H9 (cell line): ENCODE results near the gene GAPDH. TPM values are rescaled to one million over a fixed set of nuclear protein-coding genes. Genes with fewer than 3 reads are reported as not detected.

Experiments
- DNase-seq: peaks from one replicate; pipeline ENCODE4 v3.0.0-alpha.2; 2017
- H2AFZ ChIP-seq: one replicate; pipeline ENCODE4 v1.6.1; 2013; ENCODE audit warnings: mild to moderate bottlenecking, low read length, control low read depth, moderate library complexity
- H2AK5ac ChIP-seq: 2 replicates; pipeline ENCODE4 v1.6.1; 2013; ENCODE audit warnings: low read length, control low read depth, mixed read lengths; ENCODE audit not compliant: insufficient read length
- H2BK120ac ChIP-seq: one replicate; pipeline ENCODE4 v1.6.1; 2013; ENCODE audit warnings: low read depth, mild to moderate bottlenecking, low read length, control low read depth, inconsistent platforms; ENCODE audit not compliant: poor library complexity, severe bottlenecking
- H2BK12ac ChIP-seq: 2 replicates; pipeline ENCODE4 v1.6.1; 2013; ENCODE audit warnings: low read length, control low read depth, mixed read lengths, low read depth; ENCODE audit not compliant: insufficient read length
- H2BK15ac ChIP-seq: 2 replicates; pipeline ENCODE4 v1.6.1; 2013; ENCODE audit warnings: low read depth, low read length, control low read depth
- H2BK20ac ChIP-seq: one replicate; pipeline ENCODE4 v1.6.1; 2013; ENCODE audit warnings: low read depth, mild to moderate bottlenecking, low read length, control low read depth, inconsistent platforms; ENCODE audit not compliant: poor library complexity, severe bottlenecking
- H2BK5ac ChIP-seq: 2 replicates; pipeline ENCODE4 v1.6.1; 2013; ENCODE audit warnings: low read length, control low read depth, mixed read lengths; ENCODE audit not compliant: insufficient read length
- H3K14ac ChIP-seq: 2 replicates; pipeline ENCODE4 v1.6.1; 2013; ENCODE audit warnings: low read length, control low read depth; ENCODE audit not compliant: insufficient read depth
- H3K18ac ChIP-seq: 2 replicates; pipeline ENCODE4 v1.6.1; 2013; ENCODE audit warnings: low read depth, mild to moderate bottlenecking, mixed read lengths, low read length, control low read depth; ENCODE audit not compliant: insufficient read length
- H3K23ac ChIP-seq: 2 replicates; pipeline ENCODE4 v1.6.1; 2013; ENCODE audit warnings: low read length, control low read depth, mixed read lengths, low read depth; ENCODE audit not compliant: insufficient read length
- H3K23me2 ChIP-seq: 2 replicates; pipeline ENCODE4 v1.6.1; 2013; ENCODE audit warnings: low read depth, mild to moderate bottlenecking, mixed read lengths, low read length, control low read depth; ENCODE audit not compliant: insufficient read length, poor library complexity, severe bottlenecking
- H3K27ac ChIP-seq: 2 replicates; pipeline ENCODE4 v1.5.1; 2013; ENCODE audit warnings: low read length, control low read depth, mixed read lengths, low read depth; ENCODE audit not compliant: insufficient read length
- H3K27me3 ChIP-seq: 2 replicates; pipeline ENCODE4 v1.6.1; 2013; ENCODE audit warnings: low read length, control low read depth, inconsistent platforms; ENCODE audit not compliant: insufficient read depth
- H3K4ac ChIP-seq: 2 replicates; pipeline ENCODE4 v1.6.1; 2013; ENCODE audit warnings: low read depth, mild to moderate bottlenecking, control low read depth, inconsistent platforms, low read length, moderate library complexity
- H3K4me1 ChIP-seq: 2 replicates; pipeline ENCODE4 v1.6.1; 2013; ENCODE audit warnings: low read length, control low read depth, inconsistent platforms; ENCODE audit not compliant: insufficient read depth
- H3K4me2 ChIP-seq: 2 replicates; pipeline ENCODE4 v1.6.1; 2013; ENCODE audit warnings: low read length, control low read depth, mixed read lengths; ENCODE audit not compliant: insufficient read length, insufficient read depth
- H3K56ac ChIP-seq: 2 replicates; pipeline ENCODE4 v1.6.1; 2013; ENCODE audit warnings: low read depth, mild to moderate bottlenecking, mixed read lengths, low read length, control low read depth; ENCODE audit not compliant: insufficient read length
- H3K79me1 ChIP-seq: 2 replicates; pipeline ENCODE4 v1.6.1; 2013; ENCODE audit warnings: low read depth, mild to moderate bottlenecking, moderate library complexity, low read length, control low read depth, inconsistent platforms; ENCODE audit not compliant: insufficient read depth, poor library complexity, severe bottlenecking
- H3K79me2 ChIP-seq: 2 replicates; pipeline ENCODE4 v1.6.1; 2013; ENCODE audit warnings: low read length, control low read depth, inconsistent platforms; ENCODE audit not compliant: insufficient read depth
- H3K9ac ChIP-seq: 2 replicates; pipeline ENCODE4 v1.6.1; 2013; ENCODE audit warnings: low read length, control low read depth, mixed read lengths; ENCODE audit not compliant: insufficient read length; ENCODE audit errors: extremely low read depth
- H3K9me3 ChIP-seq: one replicate; pipeline ENCODE4 v1.6.1; 2013; ENCODE audit warnings: low read depth, low read length, inconsistent platforms; ENCODE audit not compliant: control insufficient read depth
- H3T11ph ChIP-seq: one replicate; pipeline ENCODE4 v1.6.1; 2013; ENCODE audit warnings: mild to moderate bottlenecking, low read length, control low read depth, inconsistent platforms
- H4K20me1 ChIP-seq: one replicate; pipeline ENCODE4 v1.6.1; 2013; ENCODE audit not compliant: control insufficient read depth, insufficient read length, insufficient read depth
- H4K5ac ChIP-seq: 2 replicates; pipeline ENCODE4 v1.6.1; 2013; ENCODE audit warnings: low read depth, mild to moderate bottlenecking, mixed read lengths, low read length, control low read depth; ENCODE audit not compliant: insufficient read length
- H4K8ac ChIP-seq: replicated peaks from 2 replicates; pipeline ENCODE4 v1.6.1; 2013; ENCODE audit warnings: low read length, control low read depth, mixed read lengths, low read depth; ENCODE audit not compliant: insufficient read length
- H4K91ac ChIP-seq: 2 replicates; pipeline ENCODE4 v1.6.1; 2013; ENCODE audit warnings: low read depth, mild to moderate bottlenecking, moderate library complexity, mixed read lengths, low read length, control low read depth; ENCODE audit not compliant: insufficient read length
- H3K27ac Mint-ChIP-seq, 3 experiments: 2 replicates in 2 of 3; 3 replicates in 1 of 3; pipeline ENCODE4 v1.8.0; 2020 to 2021; ENCODE audit warnings: mixed read lengths in 3 of 3, mild to moderate bottlenecking in 1 of 3, moderate library complexity in 1 of 3
- H3K27me3 Mint-ChIP-seq: 2 replicates; pipeline ENCODE4 v1.8.0; 2021; ENCODE audit warnings: low read depth, mild to moderate bottlenecking, moderate library complexity, mixed read lengths
- H3K36me3 Mint-ChIP-seq, 3 experiments: 2 replicates in 2 of 3; 3 replicates in 1 of 3; pipeline ENCODE4 v1.8.0; 2020 to 2021; ENCODE audit warnings: low read depth in 3 of 3, mixed read lengths in 3 of 3; ENCODE audit not compliant: insufficient read depth in 1 of 3
- H3K4me1 Mint-ChIP-seq, 2 experiments: 2 replicates each; pipeline ENCODE4 v1.8.0; 2020; ENCODE audit warnings: mixed read lengths in 2 of 2
- H3K4me3 Mint-ChIP-seq, 2 experiments: 2 replicates in 1 of 2; 3 replicates in 1 of 2; pipeline ENCODE4 v1.8.0; 2020 to 2021; ENCODE audit warnings: mild to moderate bottlenecking in 2 of 2, mixed read lengths in 2 of 2, moderate library complexity in 1 of 2
- H3K9me3 Mint-ChIP-seq, 2 experiments: 2 replicates in 1 of 2; 3 replicates in 1 of 2; pipeline ENCODE4 v1.8.0; 2020; ENCODE audit warnings: mild to moderate bottlenecking in 2 of 2, mixed read lengths in 2 of 2, moderate library complexity in 1 of 2
- WGBS: extraction: QIAGEN DNeasy Blood & Tissue Kit; methylation state at CpG from one replicate; pipeline ENCODE4 v1.1.7; 2013; ENCODE audit warnings: missing lambda C conversion rate, low lambda C conversion rate, mixed read lengths; ENCODE audit not compliant: insufficient read length; ENCODE audit errors: extremely low coverage; 5-methylcytosine and 5-hydroxymethylcytosine counted together
- total RNA-seq: library from RNA; stranded (reverse); gene quantifications from 2 replicates; pipeline ENCODE4 v1.2.1, GENCODE V29; 2021
- TF ChIP-seq, protein P1 (sequence below): fragments of 200-600 bp; sonication (generic); conservative IDR thresholded peaks from 3 replicates; pipeline ENCODE4 v1.8.0; 2021; ENCODE audit warnings: antibody characterized with exemption, mild to moderate bottlenecking

GAPDH gene
- total RNA-seq, 1 experiment from 2014 or later = 4,581 TPM

DNA sequence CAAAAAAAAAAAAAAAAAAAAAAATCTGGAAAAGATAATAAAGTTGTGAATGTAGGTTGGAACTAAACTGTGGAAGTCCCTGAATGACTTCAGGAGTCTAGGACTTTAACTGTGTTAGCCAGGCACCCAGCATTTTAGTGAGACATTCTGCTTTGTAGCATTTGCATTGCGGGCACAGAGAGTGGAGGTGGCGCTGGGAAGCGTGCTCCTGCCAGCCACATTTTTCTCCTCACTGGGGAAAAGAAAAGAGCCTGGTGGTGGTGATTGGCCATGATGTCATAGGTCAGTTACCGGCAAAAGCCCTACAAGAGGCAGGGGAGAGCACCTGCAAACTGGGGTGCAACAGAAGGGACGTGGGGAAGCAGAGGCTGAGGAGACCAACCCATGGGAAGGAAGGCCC is 9.7 kb upstream of the GAPDH start:
- Histone ChIP-seq H4K91ac (no peak overlapping the region), H3K27me3 (no peaks in the 10 kb centered on the region), H2BK12ac (no peak overlapping the region), H3K18ac (no peak overlapping the region), H2BK5ac (no peak overlapping the region), H3K27ac (no peak overlapping the region), H4K5ac (no peak overlapping the region), H3K23ac (no peak overlapping the region), H4K20me1 (no peaks in the 10 kb centered on the region), H2BK120ac (no peak overlapping the region), H3K9me3 (no peaks in the 10 kb centered on the region), H3T11ph (no peak overlapping the region), H3K14ac (no peak overlapping the region), H3K4ac (no peak overlapping the region), H2AFZ (no peak overlapping the region), H3K4me2 (no peak overlapping the region), H3K4me1 (no peaks in the 10 kb centered on the region), H4K8ac (no peak overlapping the region), H2AK5ac (no peak overlapping the region), H3K23me2 (no peaks in the 10 kb centered on the region), H3K56ac (no peak overlapping the region), H3K79me2 (no peaks in the 10 kb centered on the region), H2BK20ac (no peak overlapping the region), H3K9ac (no peak overlapping the region), H2BK15ac (no peak overlapping the region), H3K79me1 (no peaks in the 10 kb centered on the region)
- WGBS = no CpG with 5 or more reads among the region's 5 CpGs
- no peak overlapping the region for H3K4me3 Mint-ChIP-seq
- H3K9me3 Mint-ChIP-seq = no peaks in the 10 kb centered on the region
- TF ChIP-seq, protein P1, sequence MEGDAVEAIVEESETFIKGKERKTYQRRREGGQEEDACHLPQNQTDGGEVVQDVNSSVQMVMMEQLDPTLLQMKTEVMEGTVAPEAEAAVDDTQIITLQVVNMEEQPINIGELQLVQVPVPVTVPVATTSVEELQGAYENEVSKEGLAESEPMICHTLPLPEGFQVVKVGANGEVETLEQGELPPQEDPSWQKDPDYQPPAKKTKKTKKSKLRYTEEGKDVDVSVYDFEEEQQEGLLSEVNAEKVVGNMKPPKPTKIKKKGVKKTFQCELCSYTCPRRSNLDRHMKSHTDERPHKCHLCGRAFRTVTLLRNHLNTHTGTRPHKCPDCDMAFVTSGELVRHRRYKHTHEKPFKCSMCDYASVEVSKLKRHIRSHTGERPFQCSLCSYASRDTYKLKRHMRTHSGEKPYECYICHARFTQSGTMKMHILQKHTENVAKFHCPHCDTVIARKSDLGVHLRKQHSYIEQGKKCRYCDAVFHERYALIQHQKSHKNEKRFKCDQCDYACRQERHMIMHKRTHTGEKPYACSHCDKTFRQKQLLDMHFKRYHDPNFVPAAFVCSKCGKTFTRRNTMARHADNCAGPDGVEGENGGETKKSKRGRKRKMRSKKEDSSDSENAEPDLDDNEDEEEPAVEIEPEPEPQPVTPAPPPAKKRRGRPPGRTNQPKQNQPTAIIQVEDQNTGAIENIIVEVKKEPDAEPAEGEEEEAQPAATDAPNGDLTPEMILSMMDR = no peak
- no peaks in the 10 kb centered on the region for H3K27me3 Mint-ChIP-seq
- H3K4me1 Mint-ChIP-seq = peaks cover 0 to 10% of the 10 kb centered on the region in 2 experiments; a peak in 1 of 4 replicates
- DNase-seq = no peak
- H3K36me3 Mint-ChIP-seq = peaks cover 63 to 97% (median 95%) of the 10 kb centered on the region in 3 experiments
- H3K27ac Mint-ChIP-seq = no peak overlapping the region
